Measurements from ENCODE around the gene TPCN2. TPM values are rescaled to one million over a fixed set of nuclear protein-coding genes. Genes with fewer than 3 reads are reported as not detected.

Gene TPCN2
- total and polyA plus RNA-seq, 2 of the 8 experiments (the other 6 are each of a cell fraction or from before 2014, with no cell fraction given), result 9.7 to 18.6 TPM

DNA sequence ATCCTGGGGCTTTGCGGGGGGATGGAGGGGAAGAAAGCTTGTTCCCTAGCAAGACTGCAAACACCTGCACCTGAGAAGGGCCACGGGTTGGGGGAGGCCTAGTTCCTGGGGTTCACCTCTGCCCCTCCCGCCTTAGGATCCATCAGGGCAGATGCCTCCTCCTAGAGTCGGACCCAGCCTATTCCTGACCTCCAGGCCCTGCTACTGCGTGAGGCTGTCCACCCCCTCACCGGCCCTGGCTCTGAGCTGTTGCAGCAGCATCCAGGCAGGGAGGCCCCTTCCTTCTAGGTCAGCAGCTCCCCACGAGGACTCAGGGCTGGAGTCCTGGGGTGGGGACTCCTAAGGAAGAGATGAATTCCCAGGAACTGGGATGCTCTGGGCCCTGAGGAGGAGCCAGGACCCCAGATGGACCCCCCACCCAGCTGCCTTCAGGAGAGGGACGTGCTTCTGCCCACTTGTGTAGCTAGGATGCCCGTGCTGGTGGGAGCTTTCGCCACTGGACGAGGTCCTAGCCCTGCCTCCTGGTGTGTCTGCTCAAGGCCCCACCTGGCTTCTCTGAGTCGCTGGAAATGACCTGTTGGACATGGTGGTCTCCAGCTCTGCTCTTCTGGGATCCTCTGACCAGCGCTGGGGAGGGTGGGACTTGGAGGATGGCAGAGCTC is 46.0 kb upstream of the TPCN2 start:
- no peaks in the 10 kb centered on the region for H3K79me1 ChIP-seq (ENCODE audit: low read depth, low read length)
- no peak overlapping the region for H4K5ac ChIP-seq (ENCODE audit: insufficient read length, low read depth, low read length)
- no peak for FAIRE-seq
- H3K18ac ChIP-seq (ENCODE audit: extremely low read depth, low read length), result no peak overlapping the region
- H2BK20ac ChIP-seq (ENCODE audit: low read length), result no peak overlapping the region
- H2AK5ac ChIP-seq (ENCODE audit: low read depth, low read length), result no peak overlapping the region
- DNase-seq (ENCODE audit: low read depth in 1 of 2, low spot score in 2 of 2), result no peak
- H4K20me1 ChIP-seq (replicated peaks in 1 of 2; ENCODE audit: control insufficient read depth in 1 of 2, insufficient read depth in 2 of 2, low read length in 2 of 2), result no peaks in the 10 kb centered on the region
- H3K79me2 ChIP-seq (ENCODE audit: control insufficient read depth in 1 of 2, insufficient read depth in 2 of 2, low read length in 2 of 2), result no peaks in the 10 kb centered on the region
- H3K27me3 ChIP-seq (replicated peaks in 1 of 4; ENCODE audit: control insufficient read depth in 3 of 4, extremely low read depth in 1 of 4, insufficient read depth in 3 of 4, low read length in 3 of 4), result no peaks in the 10 kb centered on the region
- no peak overlapping the region for H3K4me2 ChIP-seq (ENCODE audit: insufficient read depth in 1 of 2, low read depth in 2 of 2, low read length in 2 of 2)
- ChIA-PET CTCF (ENCODE audit: partially characterized antibody) (interaction anchor here (0.6 to 3.2 kb wide), 9 partner anchors 10 to 370 kb away, joined by 3 to 8 read pairs (median 3); partner anchors contain the start of genes MRGPRD and MRGPRF), POLR2A (ENCODE audit: partially characterized antibody) (interaction anchor here (1.3 kb wide), 1 partner anchor 10 kb away, joined by 4 read pairs; no protein-coding TSS in a partner anchor)
- no peaks in the 10 kb centered on the region for H3K9me3 ChIP-seq (ENCODE audit: insufficient read depth in 2 of 2, low read depth in 1 of 2, low read length in 1 of 2)
- 82% methylated on average over 9 of the region's 13 CpGs; no CpG with 5 or more reads in 1 of the 2 experiments for whole genome bisulfite sequencing, 2 experiments (ENCODE audit: extremely low coverage in 1 of 2, insufficient coverage in 1 of 2, insufficient read length in 1 of 2, insufficient replicate concordance in 2 of 2, low coverage in 1 of 2, low lambda C conversion rate in 2 of 2, missing lambda C conversion rate in 1 of 2)
- peaks cover 0 to 2% (median 1%) of the 10 kb centered on the region in 4 experiments; a peak in 2 of 7 replicates for H3K4me1 ChIP-seq (replicated peaks in 1 of 4; ENCODE audit: control insufficient read depth in 3 of 4, insufficient read depth in 4 of 4, low read length in 3 of 4)
- H3K27ac ChIP-seq (ENCODE audit: low read depth, low read length), result no peak overlapping the region
- H3K36me3 ChIP-seq (ENCODE audit: control insufficient read depth in 2 of 4, insufficient read depth in 4 of 4, low read length in 3 of 4), result no peaks in the 10 kb centered on the region; a peak in 1 of 8 replicates
- no peak overlapping the region for H3K23ac ChIP-seq (ENCODE audit: insufficient read length)
- H3K4ac ChIP-seq (replicated peaks; ENCODE audit: insufficient read length, low read depth, low read length), result no peak overlapping the region
- H3K14ac ChIP-seq (ENCODE audit: insufficient read length), result no peak overlapping the region
- H2BK12ac ChIP-seq (ENCODE audit: low read depth, low read length), result no peak overlapping the region
- no peak overlapping the region for H3K56ac ChIP-seq (replicated peaks; ENCODE audit: insufficient read length, low read depth, low read length)
- H2BK5ac ChIP-seq (ENCODE audit: low read depth, low read length), result no peak overlapping the region
- no peak overlapping the region for H4K91ac ChIP-seq (replicated peaks; ENCODE audit: insufficient read length, low read length)
- H4K8ac ChIP-seq (ENCODE audit: extremely low read depth, insufficient read depth, low read length), result no peak overlapping the region; the same call in 1 of the 2 replicates
- no peak overlapping the region for H2BK15ac ChIP-seq (ENCODE audit: low read length)
- no peak overlapping the region for H3K4me3 ChIP-seq (ENCODE audit: extremely low read depth in 1 of 4, insufficient read depth in 2 of 4, low read depth in 3 of 4, low read length in 4 of 4)
- H3K23me2 ChIP-seq (ENCODE audit: low read depth, low read length), result no peaks in the 10 kb centered on the region
- no peak overlapping the region for H2BK120ac ChIP-seq (replicated peaks; ENCODE audit: low read depth, low read length)
- H2AFZ ChIP-seq (ENCODE audit: low read length), result no peak overlapping the region
- peak overlapping the region in 1 of 4 experiments; percentile 25; a peak in 1 of 7 replicates for H3K9ac ChIP-seq (replicated peaks in 1 of 4; ENCODE audit: extremely low read depth in 1 of 4, low read depth in 3 of 4, low read length in 3 of 4)
- TF ChIP-seq, protein P1, sequence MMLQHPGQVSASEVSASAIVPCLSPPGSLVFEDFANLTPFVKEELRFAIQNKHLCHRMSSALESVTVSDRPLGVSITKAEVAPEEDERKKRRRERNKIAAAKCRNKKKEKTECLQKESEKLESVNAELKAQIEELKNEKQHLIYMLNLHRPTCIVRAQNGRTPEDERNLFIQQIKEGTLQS (IDR thresholded peaks at IDR 0.05; ENCODE audit: insufficient read depth, low read depth, low read length), result no peak
- TF ChIP-seq, protein P2, sequence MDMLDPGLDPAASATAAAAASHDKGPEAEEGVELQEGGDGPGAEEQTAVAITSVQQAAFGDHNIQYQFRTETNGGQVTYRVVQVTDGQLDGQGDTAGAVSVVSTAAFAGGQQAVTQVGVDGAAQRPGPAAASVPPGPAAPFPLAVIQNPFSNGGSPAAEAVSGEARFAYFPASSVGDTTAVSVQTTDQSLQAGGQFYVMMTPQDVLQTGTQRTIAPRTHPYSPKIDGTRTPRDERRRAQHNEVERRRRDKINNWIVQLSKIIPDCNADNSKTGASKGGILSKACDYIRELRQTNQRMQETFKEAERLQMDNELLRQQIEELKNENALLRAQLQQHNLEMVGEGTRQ (IDR thresholded peaks at IDR 0.05; ENCODE audit: low read length), result no peak
- TF ChIP-seq RNF2 (IDR thresholded peaks at IDR 0.05; ENCODE audit: borderline replicate concordance, low read depth, low read length, missing control alignments, poor library complexity, severe bottlenecking) (no peak), KDM1A (IDR thresholded peaks at IDR 0.05; ENCODE audit: borderline replicate concordance, low read length) (no peak), POU5F1 (IDR thresholded peaks at IDR 0.05; ENCODE audit: low read depth, low read length) (no peak), SUZ12 (IDR thresholded peaks at IDR 0.05; ENCODE audit: low read length) (no peak), CBX5 (IDR thresholded peaks at IDR 0.05; ENCODE audit: low read depth, low read length) (no peak), PHF8 (conservative IDR thresholded peaks at IDR 0.05; ENCODE audit: low read depth, low read length) (no peak), SIN3A (conservative IDR thresholded peaks at IDR 0.05 in 1 of 2, IDR thresholded peaks at IDR 0.05 in 1 of 2; ENCODE audit: low read depth in 1 of 2, low read length in 2 of 2) (no peak), GTF2F1 (IDR thresholded peaks at IDR 0.05; ENCODE audit: borderline replicate concordance, low read depth, low read length) (no peak)
